PC-9 (cell line): ENCODE results near the gene ZNF407.

Experiments
- EZH2 ChIP-seq: fragments of 200-600 bp; sonication (generic); IDR thresholded peaks from 2 replicates; pipeline ENCODE4 v1.8.0; 2017; ENCODE audit warnings: antibody characterized with exemption, low read depth
- TF ChIP-seq, protein P1 (sequence below): fragments of 200-600 bp; sonication (generic); conservative IDR thresholded peaks from 2 replicates; pipeline ENCODE4 v1.6.1; 2017; ENCODE audit warnings: mixed run types, antibody characterized with exemption, mild to moderate bottlenecking, moderate library complexity

DNA sequence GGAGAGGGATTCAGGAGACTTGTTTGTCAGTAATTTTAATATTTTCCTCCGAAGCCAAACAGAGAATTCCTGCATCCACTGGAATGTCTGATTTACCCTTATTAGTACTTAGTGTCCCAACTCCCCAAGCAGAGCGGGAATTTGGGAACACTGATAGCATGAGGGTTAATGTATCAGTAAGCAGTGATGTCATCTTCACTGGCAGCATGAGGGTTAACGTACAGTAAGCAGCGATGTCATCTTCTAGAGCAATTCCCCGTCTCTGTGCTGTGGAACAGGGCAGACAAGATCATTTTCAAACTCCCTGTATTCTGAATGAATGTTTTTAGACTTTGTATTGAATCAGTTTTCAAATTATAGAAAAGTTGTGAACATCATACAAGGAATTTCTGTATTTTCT, 228.9 kb downstream of the ZNF407 start:
- TF ChIP-seq, protein P1, sequence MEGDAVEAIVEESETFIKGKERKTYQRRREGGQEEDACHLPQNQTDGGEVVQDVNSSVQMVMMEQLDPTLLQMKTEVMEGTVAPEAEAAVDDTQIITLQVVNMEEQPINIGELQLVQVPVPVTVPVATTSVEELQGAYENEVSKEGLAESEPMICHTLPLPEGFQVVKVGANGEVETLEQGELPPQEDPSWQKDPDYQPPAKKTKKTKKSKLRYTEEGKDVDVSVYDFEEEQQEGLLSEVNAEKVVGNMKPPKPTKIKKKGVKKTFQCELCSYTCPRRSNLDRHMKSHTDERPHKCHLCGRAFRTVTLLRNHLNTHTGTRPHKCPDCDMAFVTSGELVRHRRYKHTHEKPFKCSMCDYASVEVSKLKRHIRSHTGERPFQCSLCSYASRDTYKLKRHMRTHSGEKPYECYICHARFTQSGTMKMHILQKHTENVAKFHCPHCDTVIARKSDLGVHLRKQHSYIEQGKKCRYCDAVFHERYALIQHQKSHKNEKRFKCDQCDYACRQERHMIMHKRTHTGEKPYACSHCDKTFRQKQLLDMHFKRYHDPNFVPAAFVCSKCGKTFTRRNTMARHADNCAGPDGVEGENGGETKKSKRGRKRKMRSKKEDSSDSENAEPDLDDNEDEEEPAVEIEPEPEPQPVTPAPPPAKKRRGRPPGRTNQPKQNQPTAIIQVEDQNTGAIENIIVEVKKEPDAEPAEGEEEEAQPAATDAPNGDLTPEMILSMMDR, result no peak
- no peak for TF ChIP-seq EZH2
